ENCODE results near the gene SIGLECL1. TPM values are rescaled to one million over a fixed set of nuclear protein-coding genes. Genes with fewer than 3 reads are reported as not detected.

SIGLECL1 gene
- polyA plus RNA-seq, 3 donors: 0.16 TPM; not detected in 2

- no peaks in the 10 kb centered on the region for H3K36me3 ChIP-seq (replicated peaks in 1 of 2; ENCODE audit: control insufficient read depth in 1 of 2, insufficient read depth in 2 of 2, low read length in 2 of 2)
- H3K79me2 ChIP-seq (ENCODE audit: insufficient read depth, low read length): no peaks in the 10 kb centered on the region
- no peak overlapping the region for H3K4me3 ChIP-seq (replicated peaks in 1 of 3; ENCODE audit: low read depth in 2 of 3, low read length in 3 of 3)
- H3K27me3 ChIP-seq (ENCODE audit: control insufficient read depth in 2 of 2, insufficient read depth in 2 of 2, low read length in 2 of 2): peaks cover 3 to 8% of the 10 kb centered on the region in 2 donors
- no peak overlapping the region for H3K4me2 ChIP-seq (replicated peaks; ENCODE audit: extremely low read depth, low read length, poor library complexity, severe bottlenecking)
- H3K4me1 ChIP-seq (ENCODE audit: control insufficient read depth in 1 of 2, insufficient read depth in 2 of 2, low read length in 2 of 2): no peaks in the 10 kb centered on the region
- no peak overlapping the region for H3K4me3 Mint-ChIP-seq
- no peaks in the 10 kb centered on the region for H4K20me1 ChIP-seq (ENCODE audit: insufficient read depth, low read length)
- DNase-seq: no peak
- TF ChIP-seq CTCF (IDR thresholded peaks at IDR 0.05): no peak
- no peaks in the 10 kb centered on the region for H3K36me3 Mint-ChIP-seq
- H3K27ac ChIP-seq (ENCODE audit: low read depth in 1 of 2, low read length in 2 of 2): no peak overlapping the region
- H3K27ac Mint-ChIP-seq: no peak overlapping the region
- WGBS (ENCODE audit: insufficient coverage): 83% methylated on average over 3 of the region's 3 CpGs
- no peak overlapping the region for H3K9ac ChIP-seq (ENCODE audit: insufficient read depth, low read length, poor library complexity, severe bottlenecking)
- H3K27me3 Mint-ChIP-seq (ENCODE audit: low read depth in 3 of 3): peaks cover 19 to 34% (median 30%) of the 10 kb centered on the region in 3 donors
- peaks cover 16 to 57% (median 42%) of the 10 kb centered on the region in 7 donors for H3K9me3 Mint-ChIP-seq
- no peak overlapping the region for H2AFZ ChIP-seq (ENCODE audit: insufficient read depth, low read depth, low read length, poor library complexity, severe bottlenecking)
- intact Hi-C loops (cut with micrococcal nuclease): no loop called here
- H3K9me3 ChIP-seq (replicated peaks in 1 of 2; ENCODE audit: control insufficient read depth in 1 of 2, insufficient read depth in 1 of 2, low read length in 2 of 2): peaks cover 27 to 29% of the 10 kb centered on the region in 2 donors
- H3K4me1 Mint-ChIP-seq: no peaks in the 10 kb centered on the region
Measured at GRCh38 chr19:51305479-51305878, 54.6 kb downstream of the SIGLECL1 start.

- Mint-ChIP-seq H3K4me3 (peak within 1 kb of the TSS in 1 of 2 donors; percentile 70), H3K4me1 (peaks cover 28% of the 10 kb centered on the region), H3K36me3 (peaks cover 0 to 1% of the 10 kb centered on the region in 2 donors), H3K9me3 (peaks cover 15 to 47% (median 28%) of the 10 kb centered on the region in 7 donors), H3K27ac (no peak within 1 kb of the TSS), H3K27me3 (ENCODE audit: low read depth in 3 of 3) (peaks cover 21 to 37% (median 29%) of the 10 kb centered on the region in 3 donors)
- intact Hi-C loops (cut with micrococcal nuclease): no loop called here
- no peak for DNase-seq
- Histone ChIP-seq H3K4me3 (replicated peaks in 1 of 3; ENCODE audit: low read depth in 2 of 3, low read length in 3 of 3) (no peak within 1 kb of the TSS), H3K79me2 (ENCODE audit: insufficient read depth, low read length) (no peaks in the 10 kb centered on the region), H3K36me3 (replicated peaks in 1 of 2; ENCODE audit: control insufficient read depth in 1 of 2, insufficient read depth in 2 of 2, low read length in 2 of 2) (no peaks in the 10 kb centered on the region), H3K9ac (ENCODE audit: insufficient read depth, low read length, poor library complexity, severe bottlenecking) (no peak within 1 kb of the TSS), H2AFZ (ENCODE audit: insufficient read depth, low read depth, low read length, poor library complexity, severe bottlenecking) (no peak within 1 kb of the TSS), H3K4me1 (ENCODE audit: control insufficient read depth in 1 of 2, insufficient read depth in 2 of 2, low read length in 2 of 2) (peaks cover 18 to 22% of the 10 kb centered on the region in 2 donors), H3K4me2 (replicated peaks; ENCODE audit: extremely low read depth, low read length, poor library complexity, severe bottlenecking) (no peak within 1 kb of the TSS), H3K27ac (ENCODE audit: low read depth in 1 of 2, low read length in 2 of 2) (no peak within 1 kb of the TSS), H4K20me1 (ENCODE audit: insufficient read depth, low read length) (no peaks in the 10 kb centered on the region), H3K27me3 (ENCODE audit: control insufficient read depth in 2 of 2, insufficient read depth in 2 of 2, low read length in 2 of 2) (peaks cover 3 to 15% of the 10 kb centered on the region in 2 donors), H3K9me3 (replicated peaks in 1 of 2; ENCODE audit: control insufficient read depth in 1 of 2, insufficient read depth in 1 of 2, low read length in 2 of 2) (peaks cover 18 to 19% of the 10 kb centered on the region in 2 donors)
- no peak for TF ChIP-seq CTCF (IDR thresholded peaks at IDR 0.05)
- WGBS (ENCODE audit: insufficient coverage): 10% methylated on average over 32 of the region's 76 CpGs
Measured at GRCh38 chr19:51311351-51312257, 60.7 kb downstream of the SIGLECL1 start, which contains the start of gene IGLON5. Gene IGLON5 (plus strand): TSS chr19:51311644. CDS start chr19:51311848, 204 bp downstream.

All from CD14-positive monocyte (primary cell).